ENCODE measurements around the gene LYPD6B.

LYPD6B gene

DNA sequence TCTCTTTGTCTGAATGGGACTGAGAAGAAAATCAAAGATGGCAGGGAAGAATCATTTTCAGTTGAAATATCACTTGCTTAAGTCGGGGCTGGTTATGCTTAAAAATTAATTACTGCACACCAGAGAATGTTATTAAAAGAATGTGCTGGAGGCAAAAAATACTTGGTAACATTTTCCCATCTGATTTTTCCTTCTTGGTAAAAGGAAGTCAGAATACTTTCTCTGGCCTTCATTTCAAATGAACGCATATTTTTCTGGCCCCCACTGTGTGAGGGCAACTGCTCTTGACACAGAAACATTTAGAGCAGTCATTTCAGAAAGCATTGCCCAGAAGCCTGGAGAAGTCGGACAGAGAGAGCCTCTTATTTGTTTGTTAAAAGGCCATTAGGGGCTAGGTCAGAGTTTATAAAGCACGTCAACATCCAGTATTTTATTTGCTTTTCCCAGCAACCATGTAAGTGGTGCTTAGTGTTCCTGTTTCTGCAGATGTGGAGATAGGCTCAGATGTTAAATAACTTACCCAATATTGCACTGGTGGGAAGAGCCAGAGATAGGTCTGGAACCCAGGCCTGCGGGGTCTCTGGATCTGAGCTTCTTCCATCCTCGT is 32.9 kb upstream of the LYPD6B start:
- no peak overlapping the region for H3K27ac ChIP-seq (ENCODE audit: low read depth, low read length, poor library complexity, severe bottlenecking)
- H3K79me2 ChIP-seq (ENCODE audit: insufficient read depth, low read length), result no peaks in the 10 kb centered on the region
- H3F3A ChIP-seq (ENCODE audit: insufficient read depth, low read length), result no peaks in the 10 kb centered on the region
- no peaks in the 10 kb centered on the region for H3K36me3 ChIP-seq (ENCODE audit: insufficient read depth, low read length)
- no peaks in the 10 kb centered on the region for H3K27me3 ChIP-seq (ENCODE audit: insufficient read depth, low read length)
- H4K20me1 ChIP-seq (ENCODE audit: insufficient read depth, low read length), result no peaks in the 10 kb centered on the region
- H2AFZ ChIP-seq (ENCODE audit: low read length), result no peak overlapping the region
- H3K4me3 ChIP-seq (ENCODE audit: low read depth, low read length, poor library complexity, severe bottlenecking), result no peak overlapping the region
- no peaks in the 10 kb centered on the region for H3K9me2 ChIP-seq (ENCODE audit: low read depth, low read length)
- no peaks in the 10 kb centered on the region for H3K4me1 ChIP-seq (ENCODE audit: insufficient read depth, low read length, severe bottlenecking)
- H3K9me3 ChIP-seq (ENCODE audit: low read length), result no peaks in the 10 kb centered on the region
- H3K4me2 ChIP-seq (ENCODE audit: low read length), result no peak overlapping the region
- H3K9ac ChIP-seq (ENCODE audit: low read length), result no peak overlapping the region
- TF ChIP-seq EZH2 (IDR thresholded peaks at IDR 0.05; ENCODE audit: borderline replicate concordance, low read length), result no peak
- TF ChIP-seq, protein P1, sequence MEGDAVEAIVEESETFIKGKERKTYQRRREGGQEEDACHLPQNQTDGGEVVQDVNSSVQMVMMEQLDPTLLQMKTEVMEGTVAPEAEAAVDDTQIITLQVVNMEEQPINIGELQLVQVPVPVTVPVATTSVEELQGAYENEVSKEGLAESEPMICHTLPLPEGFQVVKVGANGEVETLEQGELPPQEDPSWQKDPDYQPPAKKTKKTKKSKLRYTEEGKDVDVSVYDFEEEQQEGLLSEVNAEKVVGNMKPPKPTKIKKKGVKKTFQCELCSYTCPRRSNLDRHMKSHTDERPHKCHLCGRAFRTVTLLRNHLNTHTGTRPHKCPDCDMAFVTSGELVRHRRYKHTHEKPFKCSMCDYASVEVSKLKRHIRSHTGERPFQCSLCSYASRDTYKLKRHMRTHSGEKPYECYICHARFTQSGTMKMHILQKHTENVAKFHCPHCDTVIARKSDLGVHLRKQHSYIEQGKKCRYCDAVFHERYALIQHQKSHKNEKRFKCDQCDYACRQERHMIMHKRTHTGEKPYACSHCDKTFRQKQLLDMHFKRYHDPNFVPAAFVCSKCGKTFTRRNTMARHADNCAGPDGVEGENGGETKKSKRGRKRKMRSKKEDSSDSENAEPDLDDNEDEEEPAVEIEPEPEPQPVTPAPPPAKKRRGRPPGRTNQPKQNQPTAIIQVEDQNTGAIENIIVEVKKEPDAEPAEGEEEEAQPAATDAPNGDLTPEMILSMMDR (IDR thresholded peaks at IDR 0.05; ENCODE audit: low read length), result no peak

DNA sequence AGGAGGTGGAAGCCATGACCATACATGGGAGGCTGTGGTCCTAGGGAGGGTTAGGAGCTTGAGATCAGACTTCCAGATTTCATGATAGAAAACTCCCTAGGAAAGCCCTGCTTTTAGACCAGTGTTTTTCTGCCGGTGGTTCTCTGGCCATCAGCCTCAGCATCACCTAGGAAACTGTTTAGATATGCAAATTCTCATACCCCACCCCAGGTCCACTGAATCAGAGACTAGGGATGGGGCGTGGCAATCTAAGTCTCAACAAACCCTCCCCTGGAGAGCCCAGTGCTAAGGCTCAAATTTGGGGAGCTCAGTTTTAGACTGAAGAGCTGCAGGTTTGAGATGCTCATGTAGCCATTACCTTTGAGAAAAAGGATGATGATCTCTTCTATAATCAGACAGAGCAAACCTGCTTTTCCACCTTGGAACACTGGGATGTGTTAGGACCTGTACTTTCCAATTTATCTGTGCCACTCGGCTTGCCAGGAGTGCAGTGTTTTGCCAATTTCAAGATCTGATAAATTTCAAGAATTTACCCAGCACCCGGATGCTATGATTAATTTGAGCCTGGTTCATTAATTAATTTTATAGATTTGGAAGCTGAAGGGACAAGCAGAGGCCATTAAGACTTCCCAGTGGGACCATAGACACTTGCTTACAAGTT is 31.5 kb upstream of the LYPD6B start:
- H3K4me1 ChIP-seq (ENCODE audit: insufficient read depth, low read length, severe bottlenecking), result no peaks in the 10 kb centered on the region
- H2AFZ ChIP-seq (ENCODE audit: low read length), result no peak overlapping the region
- H3K27me3 ChIP-seq (ENCODE audit: insufficient read depth, low read length), result no peaks in the 10 kb centered on the region
- H3K27ac ChIP-seq (ENCODE audit: low read depth, low read length, poor library complexity, severe bottlenecking), result no peak overlapping the region
- no peaks in the 10 kb centered on the region for H3K9me2 ChIP-seq (ENCODE audit: low read depth, low read length)
- no peaks in the 10 kb centered on the region for H4K20me1 ChIP-seq (ENCODE audit: insufficient read depth, low read length)
- no peak for TF ChIP-seq EZH2 (IDR thresholded peaks at IDR 0.05; ENCODE audit: borderline replicate concordance, low read length)
- TF ChIP-seq, protein P1 (IDR thresholded peaks at IDR 0.05; ENCODE audit: low read length), result no peak
- no peaks in the 10 kb centered on the region for H3F3A ChIP-seq (ENCODE audit: insufficient read depth, low read length)
- no peak overlapping the region for H3K9ac ChIP-seq (ENCODE audit: low read length)
- no peak overlapping the region for H3K4me3 ChIP-seq (ENCODE audit: low read depth, low read length, poor library complexity, severe bottlenecking)
- H3K4me2 ChIP-seq (ENCODE audit: low read length), result no peak overlapping the region
- H3K9me3 ChIP-seq (ENCODE audit: low read length), result no peaks in the 10 kb centered on the region
- no peaks in the 10 kb centered on the region for H3K79me2 ChIP-seq (ENCODE audit: insufficient read depth, low read length)
- no peaks in the 10 kb centered on the region for H3K36me3 ChIP-seq (ENCODE audit: insufficient read depth, low read length)

DNA sequence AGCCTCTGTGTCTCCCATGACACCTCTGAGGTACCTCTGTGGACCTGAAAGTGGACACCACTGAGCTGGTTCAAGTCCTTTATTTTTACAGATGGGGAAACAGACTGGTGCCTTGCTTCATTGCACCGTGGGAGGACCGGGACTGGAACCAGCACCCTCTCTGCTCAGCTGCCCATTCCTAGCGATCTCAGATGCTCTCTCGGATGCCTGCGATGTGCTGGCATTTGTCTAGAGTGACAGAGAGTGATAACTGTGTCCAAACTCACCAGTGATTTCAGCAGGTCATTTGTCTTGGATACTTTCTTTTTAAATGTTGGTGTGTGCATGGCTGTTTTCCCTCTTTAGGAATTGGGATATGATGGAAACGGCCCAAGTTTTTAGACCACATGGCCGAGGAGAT is 30.1 kb upstream of the LYPD6B start:
- H3K4me2 ChIP-seq (ENCODE audit: low read length), result no peak overlapping the region
- no peaks in the 10 kb centered on the region for H3K4me1 ChIP-seq (ENCODE audit: insufficient read depth, low read length, severe bottlenecking)
- H3K36me3 ChIP-seq (ENCODE audit: insufficient read depth, low read length), result no peaks in the 10 kb centered on the region
- no peaks in the 10 kb centered on the region for H3K27me3 ChIP-seq (ENCODE audit: insufficient read depth, low read length)
- H2AFZ ChIP-seq (ENCODE audit: low read length), result no peak overlapping the region
- no peaks in the 10 kb centered on the region for H3K79me2 ChIP-seq (ENCODE audit: insufficient read depth, low read length)
- H3K27ac ChIP-seq (ENCODE audit: low read depth, low read length, poor library complexity, severe bottlenecking), result no peak overlapping the region
- H3F3A ChIP-seq (ENCODE audit: insufficient read depth, low read length), result no peaks in the 10 kb centered on the region
- no peak overlapping the region for H3K4me3 ChIP-seq (ENCODE audit: low read depth, low read length, poor library complexity, severe bottlenecking)
- no peak overlapping the region for H3K9ac ChIP-seq (ENCODE audit: low read length)
- H4K20me1 ChIP-seq (ENCODE audit: insufficient read depth, low read length), result no peaks in the 10 kb centered on the region
- no peaks in the 10 kb centered on the region for H3K9me2 ChIP-seq (ENCODE audit: low read depth, low read length)
- TF ChIP-seq EZH2 (IDR thresholded peaks at IDR 0.05; ENCODE audit: borderline replicate concordance, low read length), result no peak
- TF ChIP-seq, protein P1 (IDR thresholded peaks at IDR 0.05; ENCODE audit: low read length), result no peak
- no peaks in the 10 kb centered on the region for H3K9me3 ChIP-seq (ENCODE audit: low read length)

Data from OCI-LY1 (cell line).